OCI-LY3 (cell line): ENCODE measurements around the gene MICU1.
"Not testable (repeated sequence)": the region's sequence is repeated elsewhere in the genome, so short reads cannot be mapped to it uniquely, and the experiment has no call there.

Experiments used
- H2AFZ ChIP-seq: fragments of 200-600, 300-600 bp; shearing (Covaris generic); 2 replicates; pipeline ENCODE4 v1.6.0; 2014; ENCODE audit warnings: antibody characterized with exemption, low read depth, low read length
- H3K27ac ChIP-seq: fragments of 200-600, 300-600 bp; sonication (generic); 2 replicates; pipeline ENCODE4 v1.5.1; 2014; ENCODE audit warnings: mild to moderate bottlenecking, low read length, moderate library complexity, mixed read lengths
- H3K27me3 ChIP-seq: fragments of 200-600, 300-600 bp; sonication (generic); 2 replicates; pipeline ENCODE4 v1.6.1; 2014; ENCODE audit warnings: low read depth, low read length, mixed read lengths
- H3K36me3 ChIP-seq: fragments of 200-600, 300-600 bp; sonication (generic); replicated peaks from 2 replicates; pipeline ENCODE3; 2014; ENCODE audit warnings: low read depth, low read length, mixed read lengths
- H3K4me1 ChIP-seq: fragments of 300-600, 200-600 bp; sonication (generic); 2 replicates; pipeline ENCODE4 v1.6.1; 2014; ENCODE audit warnings: low read length, mixed read lengths
- H3K4me2 ChIP-seq: fragments of 200-600, 300-600 bp; sonication (generic); 2 replicates; pipeline ENCODE4 v1.6.1; 2014; ENCODE audit warnings: low read length, mixed read lengths
- H3K4me3 ChIP-seq: fragments of 300-600, 200-600 bp; sonication (generic); 2 replicates; pipeline ENCODE4 v1.5.1; 2014; ENCODE audit warnings: antibody characterized with exemption, mild to moderate bottlenecking, low read length, moderate library complexity
- H3K79me2 ChIP-seq: fragments of 300-600, 200-600 bp; shearing (Covaris generic); 2 replicates; pipeline ENCODE4 v1.6.1; 2014; ENCODE audit warnings: mild to moderate bottlenecking, low read length, mixed read lengths
- H3K9ac ChIP-seq: fragments of 300-600, 200-600 bp; shearing (Covaris generic); 2 replicates; pipeline ENCODE4 v1.6.0; 2014; ENCODE audit warnings: mild to moderate bottlenecking, low read length, moderate library complexity
- H3K9me3 ChIP-seq: fragments of 200-600, 300-600 bp; shearing (Covaris generic); 2 replicates; pipeline ENCODE4 v1.6.1; 2014; ENCODE audit warnings: low read length, mixed read lengths; ENCODE audit not compliant: insufficient read depth
- H4K20me1 ChIP-seq: fragments of 200-600, 300-600 bp; sonication (generic); 2 replicates; pipeline ENCODE4 v1.6.1; 2016; ENCODE audit warnings: low read length, mixed read lengths; ENCODE audit not compliant: insufficient read depth
- CTCF ChIP-seq: fragments of 200-600, 300-600 bp; sonication (generic); IDR thresholded peaks from 2 replicates; pipeline ENCODE4 v1.5.1; 2014; ENCODE audit warnings: antibody characterized with exemption, low read length, low read depth
- EZH2phosphoT487 ChIP-seq: fragments of 200-600 bp; shearing (Covaris generic); IDR thresholded peaks from 2 replicates; pipeline ENCODE4 v1.6.1; 2018; ENCODE audit warnings: antibody characterized with exemption, mixed run types, low read depth

Gene MICU1

DNA sequence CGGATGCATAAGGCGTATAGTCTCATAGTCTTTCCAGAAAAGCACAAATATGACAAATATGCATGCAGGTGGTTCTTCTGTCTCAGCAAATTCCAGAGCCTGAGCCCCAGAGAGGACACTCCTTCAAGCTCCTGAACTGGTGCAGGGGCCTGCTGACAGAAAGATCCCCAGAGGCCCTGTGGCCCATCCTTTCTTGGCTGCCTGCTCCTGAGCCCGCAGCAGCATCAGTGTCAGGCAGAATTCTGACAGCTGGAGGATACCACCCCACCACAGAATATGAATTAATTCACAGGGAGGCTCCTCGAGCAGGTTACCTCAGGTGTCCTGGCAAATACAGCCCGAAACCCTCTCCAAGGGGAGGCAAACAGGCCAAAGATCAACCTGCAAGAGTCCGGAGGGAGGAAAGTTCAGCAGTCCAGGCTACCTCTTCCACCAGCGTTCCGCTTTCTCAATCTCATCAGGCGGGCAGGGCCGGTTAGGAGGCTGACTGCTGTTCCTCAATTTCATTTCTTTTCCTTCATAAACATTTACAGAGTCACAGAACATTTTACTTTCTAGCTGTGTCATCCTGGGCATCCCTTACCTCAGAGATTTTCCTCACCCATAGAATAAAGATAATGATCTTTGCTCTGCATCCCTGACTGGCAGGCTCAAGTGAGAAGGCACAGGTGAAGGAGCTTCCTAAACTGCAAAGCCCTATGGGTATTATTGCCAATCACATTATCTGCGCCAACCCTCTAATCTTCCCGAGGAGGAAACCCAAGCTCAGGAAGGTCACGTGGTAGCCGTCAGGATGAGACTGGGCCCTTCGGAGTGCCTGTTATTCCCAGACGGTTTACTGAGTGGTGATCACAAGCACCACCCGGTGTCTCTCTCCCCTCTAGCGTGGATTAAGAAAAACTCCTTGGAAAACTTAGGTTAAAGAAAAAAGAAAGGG, 272.6 kb downstream of the MICU1 start:
- TF ChIP-seq CTCF, result no peak
- TF ChIP-seq EZH2phosphoT487, result no peak
- no peak overlapping the region for H2AFZ ChIP-seq
- H3K4me2 ChIP-seq, result peak overlapping the region; percentile 91
- H3K9me3 ChIP-seq, result no peaks in the 10 kb centered on the region
- H3K27ac ChIP-seq, result no peak overlapping the region
- peak overlapping the region; percentile 99; the same call in 1 of the 2 replicates for H3K9ac ChIP-seq
- no peaks in the 10 kb centered on the region for H3K36me3 ChIP-seq
- peak overlapping the region; percentile 97 for H3K4me3 ChIP-seq
- no peaks in the 10 kb centered on the region for H3K27me3 ChIP-seq
- peaks cover 6% of the 10 kb centered on the region for H3K4me1 ChIP-seq
- H4K20me1 ChIP-seq, result no peaks in the 10 kb centered on the region
- H3K79me2 ChIP-seq, result peaks cover 30% of the 10 kb centered on the region

- no peaks in the 10 kb centered on the region for H3K36me3 ChIP-seq
Observed at GRCh38 chr10:72351479-72351878, 274.4 kb downstream of the MICU1 start.

DNA sequence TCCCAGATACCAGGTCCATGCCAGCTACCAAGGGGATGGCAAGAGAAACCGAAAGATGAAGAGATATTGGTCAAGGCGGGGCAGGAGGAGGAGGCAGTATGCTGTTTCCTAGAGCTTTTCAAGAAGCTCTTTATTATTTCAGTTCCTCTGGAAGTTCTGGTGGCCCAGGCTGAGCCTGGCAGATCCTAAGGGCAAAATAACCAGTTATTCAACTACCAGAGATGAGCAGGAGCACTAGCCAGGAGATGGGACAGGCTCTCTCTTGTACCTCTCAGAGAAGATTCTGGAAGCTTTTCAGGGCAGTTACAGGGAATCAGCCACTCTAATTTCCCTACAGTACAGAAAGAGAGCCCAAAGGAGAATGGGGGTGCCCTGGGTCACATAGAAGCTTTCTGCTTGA, 276.4 kb downstream of the MICU1 start:
- Histone ChIP-seq H4K20me1 (no peaks in the 10 kb centered on the region), H3K4me1 (peaks cover 6% of the 10 kb centered on the region), H3K9ac (no peak overlapping the region), H3K27ac (no peak overlapping the region), H3K36me3 (no peaks in the 10 kb centered on the region), H3K27me3 (no peaks in the 10 kb centered on the region), H3K4me3 (no peak overlapping the region), H2AFZ (no peak overlapping the region), H3K4me2 (no peak overlapping the region), H3K79me2 (peaks cover 30% of the 10 kb centered on the region), H3K9me3 (no peaks in the 10 kb centered on the region)
- TF ChIP-seq EZH2phosphoT487 (no peak), CTCF (no peak)

More at GRCh38 chr10:72351479-72351878, 274.4 kb downstream of the MICU1 start:
- peaks cover 30% of the 10 kb centered on the region for H3K79me2 ChIP-seq
- H3K9me3 ChIP-seq, result no peaks in the 10 kb centered on the region
- no peak overlapping the region for H2AFZ ChIP-seq
- no peak overlapping the region for H3K4me3 ChIP-seq
- peaks cover 6% of the 10 kb centered on the region for H3K4me1 ChIP-seq
- no peak overlapping the region for H3K27ac ChIP-seq
- TF ChIP-seq EZH2phosphoT487, result no peak
- no peaks in the 10 kb centered on the region for H4K20me1 ChIP-seq
- no peaks in the 10 kb centered on the region for H3K27me3 ChIP-seq
- H3K9ac ChIP-seq, result no peak overlapping the region
- H3K4me2 ChIP-seq, result no peak overlapping the region

DNA sequence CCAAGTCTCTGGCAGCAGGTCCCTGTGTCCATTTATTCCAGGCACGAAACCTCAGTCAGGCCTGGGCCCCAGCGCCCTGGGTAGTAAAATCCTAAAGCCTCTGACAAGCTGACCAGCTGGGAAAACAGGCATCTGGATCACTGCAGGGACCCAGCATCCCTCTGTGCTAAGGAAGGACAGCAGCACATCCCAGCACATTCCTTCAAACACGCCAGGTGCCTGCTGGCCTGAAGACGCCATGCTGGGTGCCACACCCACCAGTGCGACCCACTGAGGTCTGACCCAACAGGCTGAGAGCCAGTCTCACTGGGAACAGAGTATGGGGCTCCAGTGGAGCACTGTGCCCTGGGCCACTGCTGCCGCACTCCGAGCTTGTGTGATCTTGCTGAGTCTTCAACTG, 277.6 kb downstream of the MICU1 start:
- Histone ChIP-seq H3K4me2 (no peak overlapping the region), H3K9me3 (no peaks in the 10 kb centered on the region), H3K79me2 (peaks cover 18% of the 10 kb centered on the region), H3K27ac (no peak overlapping the region), H3K4me1 (peaks cover under 1% of the 10 kb centered on the region; the same call in 1 of the 2 replicates), H3K36me3 (no peaks in the 10 kb centered on the region), H3K9ac (no peak overlapping the region), H3K27me3 (no peaks in the 10 kb centered on the region), H3K4me3 (no peak overlapping the region), H4K20me1 (no peaks in the 10 kb centered on the region), H2AFZ (no peak overlapping the region)
- TF ChIP-seq CTCF, result no peak
- no peak for TF ChIP-seq EZH2phosphoT487

- not testable (repeated sequence) for H4K20me1 ChIP-seq, H3K36me3 ChIP-seq, H3K4me2 ChIP-seq, H3K4me1 ChIP-seq, H3K9me3 ChIP-seq, H3K27me3 ChIP-seq, H3K9ac ChIP-seq, H3K79me2 ChIP-seq, H3K4me3 ChIP-seq, H2AFZ ChIP-seq, H3K27ac ChIP-seq
Observed at GRCh38 chr10:72346117-72346516, 279.8 kb downstream of the MICU1 start.
